ENCODE measurements around the gene CBX1. TPM values are rescaled to one million over a fixed set of nuclear protein-coding genes. Genes with fewer than 3 reads are reported as not detected.
A peak's percentile ranks its signal among the peaks of the same experiment; 100 is the strongest.

CBX1 gene
- total RNA-seq, 1 donor from 2014 or later: 43.5 TPM

GRCh38 chr17:48102798-48103715 is 1.8 kb upstream of the CBX1 start:
- H3K27ac ChIP-seq: no peak overlapping the region
- H3K27me3 ChIP-seq: no peaks in the 10 kb centered on the region
- H3K4me3 ChIP-seq: no peak overlapping the region
- no peaks in the 10 kb centered on the region for H3K9me3 ChIP-seq
- H3K36me3 ChIP-seq: no peaks in the 10 kb centered on the region
- intact Hi-C loops (cut with DNase I): no loop called here
- H3K4me1 ChIP-seq: peaks cover 22% of the 10 kb centered on the region
- no peak for DNase-seq (ENCODE audit: extremely low spot score in 2 of 2)
- TF ChIP-seq POLR2AphosphoS5 (IDR thresholded peaks at IDR 0.05; ENCODE audit: insufficient read depth in 1 of 2, low read depth in 1 of 2) (no peak), POLR2A (IDR thresholded peaks at IDR 0.05) (no peak)
- TF ChIP-seq, protein P1, sequence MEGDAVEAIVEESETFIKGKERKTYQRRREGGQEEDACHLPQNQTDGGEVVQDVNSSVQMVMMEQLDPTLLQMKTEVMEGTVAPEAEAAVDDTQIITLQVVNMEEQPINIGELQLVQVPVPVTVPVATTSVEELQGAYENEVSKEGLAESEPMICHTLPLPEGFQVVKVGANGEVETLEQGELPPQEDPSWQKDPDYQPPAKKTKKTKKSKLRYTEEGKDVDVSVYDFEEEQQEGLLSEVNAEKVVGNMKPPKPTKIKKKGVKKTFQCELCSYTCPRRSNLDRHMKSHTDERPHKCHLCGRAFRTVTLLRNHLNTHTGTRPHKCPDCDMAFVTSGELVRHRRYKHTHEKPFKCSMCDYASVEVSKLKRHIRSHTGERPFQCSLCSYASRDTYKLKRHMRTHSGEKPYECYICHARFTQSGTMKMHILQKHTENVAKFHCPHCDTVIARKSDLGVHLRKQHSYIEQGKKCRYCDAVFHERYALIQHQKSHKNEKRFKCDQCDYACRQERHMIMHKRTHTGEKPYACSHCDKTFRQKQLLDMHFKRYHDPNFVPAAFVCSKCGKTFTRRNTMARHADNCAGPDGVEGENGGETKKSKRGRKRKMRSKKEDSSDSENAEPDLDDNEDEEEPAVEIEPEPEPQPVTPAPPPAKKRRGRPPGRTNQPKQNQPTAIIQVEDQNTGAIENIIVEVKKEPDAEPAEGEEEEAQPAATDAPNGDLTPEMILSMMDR (IDR thresholded peaks at IDR 0.05): no peak

GRCh38 chr17:48102043-48102750 is 919 bp upstream of the CBX1 start:
- no peaks in the 10 kb centered on the region for H3K36me3 ChIP-seq
- no peak for DNase-seq (ENCODE audit: extremely low spot score in 2 of 2)
- no peaks in the 10 kb centered on the region for H3K27me3 ChIP-seq
- peaks cover 22% of the 10 kb centered on the region for H3K4me1 ChIP-seq
- no peak overlapping the region for H3K27ac ChIP-seq
- intact Hi-C loops (cut with DNase I): no loop called here
- no peaks in the 10 kb centered on the region for H3K9me3 ChIP-seq
- TF ChIP-seq POLR2AphosphoS5 (IDR thresholded peaks at IDR 0.05; ENCODE audit: insufficient read depth in 1 of 2, low read depth in 1 of 2): no peak
- TF ChIP-seq POLR2A (IDR thresholded peaks at IDR 0.05): no peak
- TF ChIP-seq, protein P1 (IDR thresholded peaks at IDR 0.05): no peak
- no peak overlapping the region for H3K4me3 ChIP-seq

DNA sequence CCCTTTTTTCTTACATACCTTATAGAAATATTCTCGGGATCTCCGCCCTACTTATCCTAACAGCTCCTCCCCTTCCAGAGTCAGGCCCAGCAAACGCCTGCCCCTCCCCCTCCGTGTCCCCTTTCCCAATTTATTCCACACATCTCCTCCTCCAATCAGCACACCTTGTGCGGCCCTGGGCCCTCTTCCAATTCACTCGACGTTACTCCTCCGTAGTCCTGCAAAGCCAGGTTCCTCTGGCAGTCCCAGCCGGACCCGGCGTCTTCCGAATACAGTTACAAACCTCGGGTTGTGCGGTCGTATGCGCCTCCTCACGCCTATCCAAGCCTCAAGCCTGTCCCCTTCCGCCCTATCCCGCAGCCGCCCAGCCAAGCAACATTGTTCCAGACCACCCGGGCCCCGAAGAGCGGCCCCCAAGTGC is 677 bp downstream of the CBX1 start:
- no peak for TF ChIP-seq POLR2AphosphoS5 (IDR thresholded peaks at IDR 0.05; ENCODE audit: insufficient read depth in 1 of 2, low read depth in 1 of 2)
- TF ChIP-seq, protein P1 (IDR thresholded peaks at IDR 0.05): no peak
- no peak for TF ChIP-seq POLR2A (IDR thresholded peaks at IDR 0.05)
- DNase-seq (ENCODE audit: extremely low spot score in 2 of 2): peak in 1 of 2 donors; percentile 86
- Histone ChIP-seq H3K4me1 (peaks cover 28% of the 10 kb centered on the region), H3K27me3 (no peaks in the 10 kb centered on the region), H3K36me3 (no peaks in the 10 kb centered on the region), H3K4me3 (peak overlapping the region; percentile 94 to 97), H3K27ac (peak overlapping the region; percentile 90), H3K9me3 (no peaks in the 10 kb centered on the region)
- intact Hi-C loops (cut with DNase I): no loop called here

- TF ChIP-seq POLR2AphosphoS5 (IDR thresholded peaks at IDR 0.05; ENCODE audit: insufficient read depth in 1 of 2, low read depth in 1 of 2) (no peak), POLR2A (IDR thresholded peaks at IDR 0.05) (no peak)
- TF ChIP-seq, protein P1 (IDR thresholded peaks at IDR 0.05): no peak
Observed at GRCh38 chr17:48100160-48100559, 1.1 kb downstream of the CBX1 start.

More at GRCh38 chr17:48100160-48100559, 1.1 kb downstream of the CBX1 start:
- Histone ChIP-seq H3K27ac (peak overlapping the region; percentile 90), H3K9me3 (no peaks in the 10 kb centered on the region), H3K36me3 (no peaks in the 10 kb centered on the region), H3K4me1 (peaks cover 32% of the 10 kb centered on the region), H3K4me3 (peak overlapping the region; percentile 94 to 97), H3K27me3 (no peaks in the 10 kb centered on the region)
- intact Hi-C loops (cut with DNase I): no loop called here
- DNase-seq (ENCODE audit: extremely low spot score in 2 of 2): no peak

Data from vagina (tissue), 2 donors.